Measurements from ENCODE around the gene RREB1.

The RREB1 gene

DNA sequence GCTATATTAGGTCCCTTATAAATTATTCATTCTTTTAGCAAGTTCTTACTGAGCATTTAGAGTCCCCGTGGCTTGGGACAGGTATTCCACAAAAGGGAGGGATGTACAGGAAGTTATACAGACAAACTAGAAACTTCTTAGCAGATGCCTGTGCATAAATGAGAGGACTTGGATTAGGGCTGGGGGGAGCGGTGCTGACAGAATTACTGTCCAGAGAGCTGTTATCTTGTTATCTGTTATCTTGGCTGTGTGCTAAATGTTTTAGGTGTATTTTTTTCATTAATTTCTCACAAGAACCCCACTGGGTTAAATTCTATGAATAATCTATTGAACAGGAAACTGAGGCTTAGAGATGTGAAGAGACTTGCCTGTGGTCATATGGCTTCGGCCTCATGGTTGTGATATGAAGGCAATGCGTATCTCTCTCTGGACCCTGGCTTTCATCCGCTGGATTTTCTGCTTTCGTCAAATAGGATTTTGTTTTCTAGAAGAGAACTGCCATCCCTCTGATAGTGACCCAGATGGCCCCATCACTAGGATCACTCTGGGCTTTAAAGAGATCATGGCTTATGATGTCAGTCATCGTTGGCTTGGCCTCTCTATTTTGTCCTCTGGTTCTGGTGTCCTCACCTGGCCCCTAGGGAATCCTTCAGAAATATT is 32.3 kb upstream of the RREB1 start:
- Histone ChIP-seq H3K9me3 (ENCODE audit: insufficient read depth, low read depth, low read length) (no peaks in the 10 kb centered on the region), H3K27me3 (ENCODE audit: insufficient read depth, low read length) (no peaks in the 10 kb centered on the region)

DNA sequence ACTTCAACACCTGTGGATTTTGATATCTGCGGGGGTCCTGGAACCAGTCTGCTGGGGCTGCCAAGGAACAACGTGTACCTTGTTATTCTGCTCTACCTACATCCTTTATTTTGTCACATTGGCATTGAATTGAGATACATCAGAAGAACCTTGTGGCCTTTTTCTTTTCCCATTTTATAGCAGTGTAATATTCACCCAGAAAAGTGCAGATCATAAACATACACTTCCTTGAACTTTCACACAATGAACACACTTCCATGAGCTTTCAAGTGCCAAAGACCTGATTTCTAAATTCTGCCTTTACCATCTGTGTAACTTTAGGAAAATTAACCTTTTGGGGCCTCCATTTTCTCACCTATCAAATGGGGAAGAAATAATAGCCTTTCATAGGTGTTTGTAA is 29.9 kb upstream of the RREB1 start:
- Histone ChIP-seq H3K4me3 (ENCODE audit: low read length) (no peak overlapping the region), H3K9ac (ENCODE audit: low read depth, low read length) (no peak overlapping the region), H3K9me3 (ENCODE audit: insufficient read depth, low read depth, low read length) (no peaks in the 10 kb centered on the region), H3K27ac (ENCODE audit: low read length) (no peak overlapping the region), H3K36me3 (ENCODE audit: insufficient read depth, low read depth, low read length) (no peaks in the 10 kb centered on the region), H3K27me3 (ENCODE audit: insufficient read depth, low read length) (no peaks in the 10 kb centered on the region), H3K4me1 (ENCODE audit: insufficient read depth, low read length) (no peaks in the 10 kb centered on the region)

More for the DNA sequence above, 32.3 kb upstream of the RREB1 start:
- H3K9ac ChIP-seq (ENCODE audit: low read depth, low read length) = no peak overlapping the region
- no peak overlapping the region for H3K27ac ChIP-seq (ENCODE audit: low read length)
- H3K4me3 ChIP-seq (ENCODE audit: low read length) = no peak overlapping the region
- H3K36me3 ChIP-seq (ENCODE audit: insufficient read depth, low read depth, low read length) = no peaks in the 10 kb centered on the region
- no peaks in the 10 kb centered on the region for H3K4me1 ChIP-seq (ENCODE audit: insufficient read depth, low read length)

DNA sequence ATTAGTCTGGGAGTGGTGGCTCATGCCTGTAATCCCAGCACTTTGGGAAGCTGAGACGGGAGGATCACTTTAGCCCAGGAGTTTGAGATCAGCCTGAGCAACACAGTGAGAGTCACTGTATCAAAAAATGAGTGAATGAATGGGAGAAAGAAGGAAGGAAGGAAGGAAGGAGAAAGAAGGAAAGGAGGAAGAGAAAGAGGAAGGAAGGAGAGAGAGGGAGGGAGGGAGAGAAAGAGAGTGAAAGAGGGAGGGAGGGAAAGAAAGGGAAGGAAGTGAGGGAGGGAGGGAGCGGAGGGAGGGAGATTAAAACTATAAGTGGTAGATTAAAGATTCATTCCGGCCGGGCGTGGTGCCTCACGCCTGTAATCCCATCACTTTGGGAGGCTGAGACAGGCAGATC is 28.9 kb upstream of the RREB1 start:
- Histone ChIP-seq H3K9me3 (ENCODE audit: insufficient read depth, low read depth, low read length) (no peaks in the 10 kb centered on the region), H3K36me3 (ENCODE audit: insufficient read depth, low read depth, low read length) (no peaks in the 10 kb centered on the region), H3K9ac (ENCODE audit: low read depth, low read length) (no peak overlapping the region), H3K4me3 (ENCODE audit: low read length) (no peak overlapping the region), H3K27ac (ENCODE audit: low read length) (no peak overlapping the region), H3K27me3 (ENCODE audit: insufficient read depth, low read length) (no peaks in the 10 kb centered on the region), H3K4me1 (ENCODE audit: insufficient read depth, low read length) (no peaks in the 10 kb centered on the region)

DNA sequence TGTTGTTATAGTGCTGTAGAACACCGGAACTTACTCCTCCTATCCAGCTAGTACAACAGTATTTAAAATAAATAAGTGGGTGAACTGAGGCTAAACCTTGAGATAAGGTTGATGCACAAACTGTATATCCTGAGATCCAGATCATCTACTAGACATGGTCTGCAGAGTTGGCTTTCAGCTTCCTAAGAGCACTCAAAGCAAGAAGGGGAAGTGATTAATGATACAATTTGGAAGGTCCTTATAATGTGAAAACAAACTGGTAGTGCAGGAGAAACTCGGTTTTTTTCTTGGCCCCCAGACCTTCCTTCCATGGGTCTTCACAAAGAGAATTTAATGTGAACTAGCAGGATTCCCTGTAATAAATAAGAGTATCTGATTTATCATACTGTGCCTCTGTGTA is 27.4 kb upstream of the RREB1 start:
- Histone ChIP-seq H3K27me3 (ENCODE audit: insufficient read depth, low read length) (peaks cover 7% of the 10 kb centered on the region; the same call in 1 of the 2 replicates), H3K36me3 (ENCODE audit: insufficient read depth, low read depth, low read length) (no peaks in the 10 kb centered on the region), H3K27ac (ENCODE audit: low read length) (no peak overlapping the region), H3K4me1 (ENCODE audit: insufficient read depth, low read length) (no peaks in the 10 kb centered on the region), H3K9ac (ENCODE audit: low read depth, low read length) (no peak overlapping the region), H3K9me3 (ENCODE audit: insufficient read depth, low read depth, low read length) (no peaks in the 10 kb centered on the region), H3K4me3 (ENCODE audit: low read length) (no peak overlapping the region)

DNA sequence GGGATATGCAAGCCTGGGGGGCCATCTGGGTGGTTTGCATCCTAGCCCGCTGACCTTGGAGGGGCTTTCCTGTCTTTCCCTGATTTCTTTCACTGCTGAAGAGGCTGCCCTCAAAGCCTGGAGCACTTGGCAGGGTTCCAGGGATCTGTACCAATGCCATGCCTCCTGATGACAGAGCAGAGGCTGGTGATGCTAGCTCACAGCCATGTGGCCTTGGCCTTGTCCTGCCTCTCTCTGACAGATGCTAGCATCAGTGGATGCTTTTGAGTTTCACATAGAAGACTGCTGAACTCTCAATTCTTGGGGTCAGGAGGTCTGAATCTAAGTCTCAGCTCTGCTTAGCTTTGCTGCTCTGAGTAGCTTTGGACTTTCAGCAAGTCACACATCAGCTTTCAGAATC is 21.9 kb upstream of the RREB1 start:
- Histone ChIP-seq H3K4me3 (ENCODE audit: low read length) (no peak overlapping the region), H3K4me1 (ENCODE audit: insufficient read depth, low read length) (peaks cover 23% of the 10 kb centered on the region), H3K27ac (ENCODE audit: low read length) (no peak overlapping the region), H3K9ac (ENCODE audit: low read depth, low read length) (no peak overlapping the region), H3K36me3 (ENCODE audit: insufficient read depth, low read depth, low read length) (no peaks in the 10 kb centered on the region), H3K27me3 (ENCODE audit: insufficient read depth, low read length) (peaks cover 38% of the 10 kb centered on the region), H3K9me3 (ENCODE audit: insufficient read depth, low read depth, low read length) (no peaks in the 10 kb centered on the region)

DNA sequence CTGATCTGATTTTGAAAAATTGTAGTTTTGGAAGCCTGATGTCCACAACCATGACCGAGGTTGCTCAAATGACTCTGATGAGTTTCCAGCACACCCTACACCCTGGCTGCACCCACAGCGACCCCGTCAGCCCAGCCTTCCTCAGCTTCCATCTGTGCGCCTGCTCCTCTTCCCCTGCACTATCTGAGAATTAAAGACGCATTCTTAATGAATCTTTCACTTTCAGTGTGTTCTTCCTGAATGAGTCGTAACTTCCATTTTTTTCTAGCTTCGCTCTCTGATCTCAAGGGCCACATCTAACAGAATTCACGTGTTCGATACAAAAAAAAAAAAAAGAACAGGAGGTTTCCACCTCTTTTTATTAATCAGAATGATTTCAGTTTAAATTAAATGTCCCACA is 21.3 kb upstream of the RREB1 start:
- Histone ChIP-seq H3K27me3 (ENCODE audit: insufficient read depth, low read length) (peaks cover 38% of the 10 kb centered on the region), H3K36me3 (ENCODE audit: insufficient read depth, low read depth, low read length) (no peaks in the 10 kb centered on the region), H3K27ac (ENCODE audit: low read length) (no peak overlapping the region), H3K9me3 (ENCODE audit: insufficient read depth, low read depth, low read length) (no peaks in the 10 kb centered on the region), H3K9ac (ENCODE audit: low read depth, low read length) (no peak overlapping the region), H3K4me3 (ENCODE audit: low read length) (peak overlapping the region; percentile 17; the same call in 1 of the 2 replicates), H3K4me1 (ENCODE audit: insufficient read depth, low read length) (peaks cover 23% of the 10 kb centered on the region)

DNA sequence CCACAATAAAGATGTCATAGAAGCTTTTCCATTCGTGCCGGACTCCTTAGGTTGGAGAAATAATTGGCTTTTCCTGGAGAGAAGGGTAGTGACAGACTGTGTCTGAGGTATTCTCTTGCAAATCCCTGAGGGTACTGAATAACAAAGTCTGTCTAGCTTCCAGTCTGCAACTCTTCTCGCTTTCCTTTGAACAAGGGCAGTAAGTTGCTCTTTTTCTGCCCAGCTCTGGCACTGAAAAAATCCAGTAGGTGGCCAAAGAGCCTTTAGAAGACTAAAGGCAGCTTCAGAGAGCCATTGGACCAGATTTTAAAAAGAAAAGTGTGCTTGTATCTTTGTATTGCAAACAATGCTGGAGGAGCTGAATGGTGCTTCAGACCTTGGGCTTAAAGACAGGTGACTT is 20.7 kb upstream of the RREB1 start:
- H3K4me3 ChIP-seq (ENCODE audit: low read length) = peak overlapping the region; percentile 17; the same call in 1 of the 2 replicates
- H3K27ac ChIP-seq (ENCODE audit: low read length) = no peak overlapping the region
- H3K27me3 ChIP-seq (ENCODE audit: insufficient read depth, low read length) = peaks cover 38% of the 10 kb centered on the region
- peaks cover 23% of the 10 kb centered on the region for H3K4me1 ChIP-seq (ENCODE audit: insufficient read depth, low read length)
- H3K9ac ChIP-seq (ENCODE audit: low read depth, low read length) = no peak overlapping the region
- no peaks in the 10 kb centered on the region for H3K36me3 ChIP-seq (ENCODE audit: insufficient read depth, low read depth, low read length)
- H3K9me3 ChIP-seq (ENCODE audit: insufficient read depth, low read depth, low read length) = no peaks in the 10 kb centered on the region

DNA sequence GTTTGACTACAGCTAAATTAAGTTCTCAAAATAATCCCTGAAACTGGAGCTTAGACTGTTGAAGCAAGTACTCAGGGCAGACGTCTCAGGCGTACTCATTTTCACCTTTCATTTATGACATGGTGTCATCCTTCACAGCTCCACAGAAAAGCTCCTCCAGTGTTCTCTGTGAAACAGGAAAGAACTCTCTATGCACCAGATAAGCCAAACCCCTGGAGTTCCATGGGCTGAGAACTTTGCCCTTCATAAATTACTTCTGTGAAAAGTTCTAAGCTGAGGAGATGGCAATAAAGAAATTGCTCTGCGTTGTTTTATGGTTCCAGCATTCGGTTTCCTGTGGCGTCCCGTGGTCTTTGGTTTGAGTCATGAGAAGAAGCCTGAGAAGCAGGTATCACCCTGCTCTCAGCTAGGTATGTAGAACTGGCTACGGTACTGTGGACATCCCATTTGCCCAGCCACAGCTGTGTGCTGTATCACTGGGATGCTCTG is 20.2 kb upstream of the RREB1 start:
- H3K36me3 ChIP-seq (ENCODE audit: insufficient read depth, low read depth, low read length) = no peaks in the 10 kb centered on the region
- H3K9me3 ChIP-seq (ENCODE audit: insufficient read depth, low read depth, low read length) = no peaks in the 10 kb centered on the region
- H3K9ac ChIP-seq (ENCODE audit: low read depth, low read length) = no peak overlapping the region
- no peak overlapping the region for H3K4me3 ChIP-seq (ENCODE audit: low read length)
- H3K27ac ChIP-seq (ENCODE audit: low read length) = no peak overlapping the region
- peaks cover 23% of the 10 kb centered on the region for H3K4me1 ChIP-seq (ENCODE audit: insufficient read depth, low read length)
- H3K27me3 ChIP-seq (ENCODE audit: insufficient read depth, low read length) = peaks cover 38% of the 10 kb centered on the region

DNA sequence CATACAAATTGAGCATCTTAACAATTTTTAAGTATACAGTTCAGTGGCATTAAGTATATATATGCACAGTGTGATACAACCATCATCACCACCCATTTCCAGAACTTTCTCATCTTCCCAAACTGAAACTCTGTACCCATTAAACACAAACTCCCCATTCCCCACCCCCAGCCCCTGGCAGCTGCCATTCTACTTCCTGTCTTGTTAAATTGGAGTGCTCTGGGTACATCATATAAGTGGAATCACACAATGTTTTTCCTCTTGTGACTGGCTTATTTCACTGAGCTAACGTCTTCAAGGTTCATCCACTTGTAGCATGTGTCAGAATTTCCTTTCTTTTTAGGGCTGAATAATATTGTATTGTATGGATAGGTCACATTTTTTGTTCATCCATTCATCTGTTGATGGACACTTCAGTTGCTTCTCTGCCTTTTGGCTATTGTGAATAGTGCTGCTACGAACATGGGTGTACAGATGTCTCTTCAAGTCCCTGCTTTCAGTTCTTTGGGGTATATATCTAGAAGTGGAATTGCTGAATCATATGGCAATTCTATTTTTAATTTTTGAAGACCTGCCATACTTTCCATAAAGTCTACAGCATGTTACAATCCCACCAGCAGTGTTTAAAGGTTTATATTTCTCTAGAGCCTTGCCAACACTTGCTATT is 19.6 kb upstream of the RREB1 start:
- H3K27ac ChIP-seq (ENCODE audit: low read length) = no peak overlapping the region
- H3K4me3 ChIP-seq (ENCODE audit: low read length) = no peak overlapping the region
- no peaks in the 10 kb centered on the region for H3K36me3 ChIP-seq (ENCODE audit: insufficient read depth, low read depth, low read length)
- H3K9ac ChIP-seq (ENCODE audit: low read depth, low read length) = no peak overlapping the region
- peaks cover 23% of the 10 kb centered on the region for H3K4me1 ChIP-seq (ENCODE audit: insufficient read depth, low read length)
- no peaks in the 10 kb centered on the region for H3K9me3 ChIP-seq (ENCODE audit: insufficient read depth, low read depth, low read length)
- H3K27me3 ChIP-seq (ENCODE audit: insufficient read depth, low read length) = peaks cover 38% of the 10 kb centered on the region

DNA sequence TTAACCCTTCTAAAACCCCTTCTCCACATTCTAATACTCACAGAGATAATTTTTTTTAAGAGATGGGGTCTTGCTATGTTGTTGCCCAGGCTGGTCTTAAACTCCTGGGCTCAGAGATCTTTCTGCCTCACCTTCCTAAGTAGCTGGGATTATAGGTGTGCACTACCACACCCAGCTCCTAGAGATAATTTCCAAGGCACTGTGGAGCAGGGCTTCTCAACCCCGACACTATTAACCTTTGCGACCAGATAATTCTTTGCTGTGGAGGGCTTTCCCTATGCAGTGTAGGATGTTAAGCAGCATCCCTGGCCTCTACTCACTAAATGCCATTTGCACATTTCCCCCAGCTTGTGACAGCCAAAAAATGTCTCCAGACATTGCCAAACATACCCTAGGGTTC is 8.8 kb upstream of the RREB1 start:
- H3K36me3 ChIP-seq (ENCODE audit: insufficient read depth, low read depth, low read length) = no peaks in the 10 kb centered on the region
- no peaks in the 10 kb centered on the region for H3K27me3 ChIP-seq (ENCODE audit: insufficient read depth, low read length)
- H3K27ac ChIP-seq (ENCODE audit: low read length) = no peak overlapping the region
- no peak overlapping the region for H3K9ac ChIP-seq (ENCODE audit: low read depth, low read length)
- peaks cover 3% of the 10 kb centered on the region; the same call in 1 of the 2 replicates for H3K4me1 ChIP-seq (ENCODE audit: insufficient read depth, low read length)
- H3K4me3 ChIP-seq (ENCODE audit: low read length) = no peak overlapping the region
- H3K9me3 ChIP-seq (ENCODE audit: insufficient read depth, low read depth, low read length) = no peaks in the 10 kb centered on the region

DNA sequence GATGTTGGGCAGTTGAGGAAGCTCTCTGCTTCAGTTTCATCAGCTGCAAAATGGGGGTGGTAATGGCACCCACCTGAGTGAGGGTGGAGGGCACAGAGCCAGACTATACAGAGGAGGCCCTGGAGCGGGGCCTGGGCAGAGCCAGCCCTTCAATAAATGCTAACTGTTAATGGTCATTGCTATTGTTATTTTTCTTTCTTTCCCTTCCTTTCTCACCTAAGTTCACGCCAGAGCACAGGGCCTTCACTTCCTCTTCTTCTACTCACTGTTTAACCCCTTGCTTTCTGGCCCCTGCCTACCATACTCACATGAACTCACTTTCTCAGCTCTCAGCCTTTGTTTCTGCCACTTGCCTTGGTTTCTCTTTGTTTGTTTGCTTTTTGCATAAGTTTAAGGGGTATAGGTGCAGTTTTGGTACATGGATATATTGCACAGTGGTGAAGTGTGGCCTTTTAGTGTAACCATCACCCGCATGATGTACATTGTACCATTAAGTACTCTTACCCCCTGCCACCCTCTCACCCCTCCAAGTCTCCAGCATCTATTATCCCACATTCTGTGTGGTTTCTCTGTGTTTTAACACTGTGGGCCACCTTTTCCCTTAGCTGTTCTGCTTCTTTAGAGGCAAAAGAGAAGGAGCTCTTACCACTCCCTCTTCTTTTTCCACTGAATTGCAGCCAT is 7.5 kb upstream of the RREB1 start:
- H3K4me1 ChIP-seq (ENCODE audit: insufficient read depth, low read length) = peaks cover 3% of the 10 kb centered on the region; the same call in 1 of the 2 replicates
- H3K27ac ChIP-seq (ENCODE audit: low read length) = no peak overlapping the region
- no peaks in the 10 kb centered on the region for H3K36me3 ChIP-seq (ENCODE audit: insufficient read depth, low read depth, low read length)
- H3K4me3 ChIP-seq (ENCODE audit: low read length) = no peak overlapping the region
- H3K9me3 ChIP-seq (ENCODE audit: insufficient read depth, low read depth, low read length) = no peaks in the 10 kb centered on the region
- H3K27me3 ChIP-seq (ENCODE audit: insufficient read depth, low read length) = peaks cover under 1% of the 10 kb centered on the region; the same call in 1 of the 2 replicates
- no peak overlapping the region for H3K9ac ChIP-seq (ENCODE audit: low read depth, low read length)

DNA sequence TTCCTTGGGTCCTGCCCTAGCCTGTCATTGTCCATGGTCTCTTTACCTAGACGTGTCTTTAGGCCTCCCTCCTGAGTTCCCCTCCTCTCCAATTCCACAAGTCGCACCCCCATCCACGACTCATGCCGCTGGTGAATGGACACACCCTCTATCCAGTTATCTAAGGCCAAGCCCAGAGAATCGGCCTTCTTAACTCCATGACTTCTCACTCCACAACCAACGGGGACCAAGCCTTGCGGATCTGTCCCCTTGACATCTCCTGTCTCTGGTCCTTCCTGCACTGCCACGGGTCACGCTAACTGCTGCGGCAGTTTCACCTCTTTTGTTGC is 7.0 kb upstream of the RREB1 start:
- H3K27me3 ChIP-seq (ENCODE audit: insufficient read depth, low read length) = peaks cover 6% of the 10 kb centered on the region; the same call in 1 of the 2 replicates
- H3K9ac ChIP-seq (ENCODE audit: low read depth, low read length) = no peak overlapping the region
- H3K4me3 ChIP-seq (ENCODE audit: low read length) = no peak overlapping the region
- H3K36me3 ChIP-seq (ENCODE audit: insufficient read depth, low read depth, low read length) = no peaks in the 10 kb centered on the region
- no peaks in the 10 kb centered on the region for H3K9me3 ChIP-seq (ENCODE audit: insufficient read depth, low read depth, low read length)
- peaks cover 3% of the 10 kb centered on the region; the same call in 1 of the 2 replicates for H3K4me1 ChIP-seq (ENCODE audit: insufficient read depth, low read length)
- H3K27ac ChIP-seq (ENCODE audit: low read length) = no peak overlapping the region

Measured in iPS-20b (cell line).